SH-SY5Y (cell line): ENCODE results near the gene CARD11.

Experiments
- GATA2 ChIP-seq: IDR thresholded peaks from 2 replicates; pipeline ENCODE4 v1.6.1; 2011; ENCODE audit warnings: mild to moderate bottlenecking, low read depth, low read length
- GATA3 ChIP-seq: IDR thresholded peaks from 2 replicates; pipeline ENCODE4 v1.6.1; 2011; ENCODE audit warnings: low read depth, mild to moderate bottlenecking, low read length, moderate library complexity

- TF ChIP-seq GATA2: no peak
- no peak for TF ChIP-seq GATA3
Measured at GRCh38 chr7:2928256-2928612, 115.4 kb downstream of the CARD11 start.
